K562 (cell line): ENCODE results near the gene VSTM5. TPM values are rescaled to one million over a fixed set of nuclear protein-coding genes. Genes with fewer than 3 reads are reported as not detected.

ENCODE experiments used
- ATAC-seq: fragments of 200-7000 bp; cut with Tn5 transposase; 3 replicates; pipeline ENCODE4 v1.9.1; 2020; ENCODE audit warnings: moderate library complexity
- BruUV-seq: library from RNA; stranded (reverse); fragments of 400-500 nt; replicated peaks from 2 replicates; lab custom pipeline; 2021; lab: Mats Ljungman, UMichigan
- CTCF ChIA-PET: fragments of 300-600 bp; formaldehyde crosslinking; extraction: SDS; loops from one replicate; lab custom pipeline; 2021; ENCODE audit warnings: low intra/inter-chr PET ratio; lab: Yijun Ruan, JAX
- POLR2A ChIA-PET: fragments of 300-600, 350-650 bp; sonication (Branson Sonifier 250); formaldehyde crosslinking; extraction: SDS; loops from one replicate; lab custom pipeline; 2021; ENCODE audit warnings: antibody characterized with exemption, inconsistent platforms; lab: Yijun Ruan, JAX
- DNase-seq, 4 experiments: peaks; one replicate each; pipeline versions ENCODE4 v3.0.0 to v3.0.0-alpha.2; 2011 to 2018; ENCODE audit warnings: low spot score in 3 of 4, mixed read lengths in 3 of 4; ENCODE audit errors: extremely low read depth in 1 of 4
- FAIRE-seq: peaks from 2 replicates; lab custom pipeline; 2011; peaks lifted over from hg19 to GRCh38; lab: Jason Lieb, UNC
- H2AFZ ChIP-seq: 2 replicates; pipeline ENCODE4 v1.6.0; 2011; ENCODE audit warnings: low read depth, low read length, control low read depth, inconsistent platforms
- H3K27ac ChIP-seq: fragments of 200-600 bp; 3 replicates; pipeline ENCODE4 v1.8.0; 2011; ENCODE audit warnings: low read depth, mild to moderate bottlenecking, control low read depth, inconsistent platforms, low read length, moderate library complexity, mixed read lengths; ENCODE audit errors: extremely low read depth
- H3K27me3 ChIP-seq, 2 experiments: fragments of 300-600 bp in 1 of 2; 2 replicates in 1 of 2; 3 replicates in 1 of 2; pipeline versions ENCODE4 v1.6.0 to v1.8.0; 2011; ENCODE audit warnings: inconsistent platforms in 2 of 2, low read length in 2 of 2, mild to moderate bottlenecking in 1 of 2, mixed read lengths in 1 of 2, moderate library complexity in 1 of 2; ENCODE audit not compliant: control insufficient read depth in 2 of 2, insufficient read depth in 2 of 2
- H3K36me3 ChIP-seq: fragments of 300-600 bp; 3 replicates; pipeline ENCODE4 v1.8.0; 2011; ENCODE audit warnings: mild to moderate bottlenecking, low read length, inconsistent platforms; ENCODE audit not compliant: control insufficient read depth, insufficient read depth
- H3K4me1 ChIP-seq, 2 experiments: fragments of 200-600 bp in 1 of 2; replicated peaks in 1 of 2; 2 replicates in 1 of 2; 3 replicates in 1 of 2; pipeline versions ENCODE4 v1.5.1 to v1.8.0; 2011; ENCODE audit warnings: inconsistent platforms in 2 of 2, low read length in 2 of 2, mild to moderate bottlenecking in 1 of 2, mixed read lengths in 1 of 2, moderate library complexity in 1 of 2; ENCODE audit not compliant: control insufficient read depth in 2 of 2, insufficient read depth in 2 of 2
- H3K4me2 ChIP-seq: 2 replicates; pipeline ENCODE4 v1.6.1; 2011; ENCODE audit warnings: low read length, control low read depth, inconsistent platforms, mixed read lengths; ENCODE audit not compliant: insufficient read depth
- H3K4me3 ChIP-seq: fragments of 200-600 bp; sonication (generic), shearing (Covaris generic); 2 replicates; pipeline ENCODE4 v1.5.1; 2016; ENCODE audit warnings: control low read depth, inconsistent platforms
- H3K79me2 ChIP-seq: fragments of 200-600 bp; 3 replicates; pipeline ENCODE4 v1.8.0; 2011; ENCODE audit warnings: low read length, inconsistent platforms; ENCODE audit not compliant: control insufficient read depth, insufficient read depth
- H3K9ac ChIP-seq, 2 experiments: 2 replicates each; pipeline versions ENCODE4 v1.6.0 to v1.6.1; 2011; ENCODE audit warnings: low read depth in 2 of 2, low read length in 2 of 2, control low read depth in 1 of 2, inconsistent platforms in 1 of 2, mild to moderate bottlenecking in 1 of 2, mixed read lengths in 1 of 2; ENCODE audit not compliant: insufficient read depth in 1 of 2
- H3K9me1 ChIP-seq: one replicate; pipeline ENCODE4 v1.6.0; 2011; ENCODE audit warnings: inconsistent platforms, mild to moderate bottlenecking, low read length, moderate library complexity; ENCODE audit not compliant: control insufficient read depth, insufficient read depth
- H3K9me3 ChIP-seq: replicated peaks from 2 replicates; pipeline ENCODE4 v1.5.1; 2011; ENCODE audit warnings: low read depth, low read length, inconsistent platforms; ENCODE audit not compliant: control insufficient read depth, insufficient read depth
- H4K20me1 ChIP-seq: replicated peaks from 2 replicates; pipeline ENCODE4 v1.6.1; 2011; ENCODE audit warnings: low read length, inconsistent platforms, mixed read lengths; ENCODE audit not compliant: control insufficient read depth, insufficient read depth
- DMBX1 ChIP-seq: fragments of 250-450 bp; sonication (Bioruptor Pico); IDR thresholded peaks from 2 replicates; pipeline ENCODE4 v1.8.0; 2022; ENCODE audit warnings: inconsistent platforms, mild to moderate bottlenecking, moderate library complexity, borderline replicate concordance
- ETV1 ChIP-seq: fragments of 450-650 bp; conservative IDR thresholded peaks from 2 replicates; pipeline ENCODE4 v1.6.1; 2016; ENCODE audit warnings: missing genetic modification characterization, control low read depth, low read depth, missing compliant biosample characterization
- EWSR1 ChIP-seq: fragments of 450-650 bp; IDR thresholded peaks from 2 replicates; pipeline ENCODE4 v1.6.1; 2018; ENCODE audit warnings: borderline replicate concordance, mild to moderate bottlenecking, low read depth, moderate library complexity; ENCODE audit not compliant: partially characterized antibody
- GABPA ChIP-seq: fragments of 200-800 bp; sonication (Bioruptor generic); conservative IDR thresholded peaks from 2 replicates; pipeline ENCODE4 v1.6.1; 2016; ENCODE audit warnings: low read depth, missing genetic modification characterization, missing compliant biosample characterization
- JUND ChIP-seq, 2 experiments: IDR thresholded peaks; 2 replicates in 1 of 2; 3 replicates in 1 of 2; pipeline ENCODE4 v1.6.1; 2011; ENCODE audit warnings: borderline replicate concordance in 2 of 2, low read depth in 2 of 2, low read length in 2 of 2, improper control_type of control experiment in 1 of 2, missing biosample characterization in 1 of 2, missing genetic modification characterization in 1 of 2, missing genetic modification reagents in 1 of 2
- MAFK ChIP-seq: IDR thresholded peaks from 2 replicates; pipeline ENCODE4 v1.6.1; 2011; ENCODE audit warnings: low read length, improper control_type of control experiment
- MCM3 ChIP-seq: fragments of 450-650 bp; IDR thresholded peaks from 2 replicates; pipeline ENCODE4 v1.6.1; 2016
- RAD21 ChIP-seq, 2 experiments: fragments of 250-450 bp in 1 of 2; fragments of 450-650 bp in 1 of 2; sonication (Bioruptor Pico) in 1 of 2; formaldehyde crosslinking in 1 of 2; IDR thresholded peaks in 1 of 2; conservative IDR thresholded peaks in 1 of 2; 2 replicates each; pipeline versions ENCODE4 v1.4.0 to v1.8.0; 2020 to 2022; ENCODE audit warnings: mild to moderate bottlenecking in 2 of 2, moderate library complexity in 1 of 2
- SMC3 ChIP-seq: conservative IDR thresholded peaks from 2 replicates; pipeline ENCODE4 v1.6.1; 2011; ENCODE audit warnings: low read depth, low read length, improper control_type of control experiment; ENCODE audit not compliant: insufficient read depth
- SOX6 ChIP-seq: fragments of 450-650 bp; IDR thresholded peaks from 2 replicates; pipeline ENCODE4 v1.6.1; 2014; ENCODE audit warnings: mild to moderate bottlenecking
- ZBTB2 ChIP-seq: fragments of 450-650 bp; IDR thresholded peaks from 2 replicates; pipeline ENCODE4 v1.6.1; 2016; ENCODE audit warnings: antibody characterized with exemption
- ZNF140 ChIP-seq: fragments of 250-450 bp; sonication (Bioruptor Pico); IDR thresholded peaks from 2 replicates; pipeline ENCODE4 v1.8.0; 2021; ENCODE audit warnings: moderate library complexity, mild to moderate bottlenecking, inconsistent platforms
- WGBS: fragments of 100-300 bp; shearing (Covaris generic); methylation state at CpG from one replicate; pipeline ENCODE4 v1.1.6; 2016; ENCODE audit warnings: low coverage, mixed read lengths; ENCODE audit not compliant: insufficient coverage; ENCODE audit errors: missing lambda C conversion rate; 5-methylcytosine and 5-hydroxymethylcytosine counted together
- in situ Hi-C: fragments of 300-500 bp; cut with MboI; formaldehyde crosslinking; loops from 4 replicates; pipeline ENCODE4 v1.15.0; 2018; ENCODE audit warnings: inconsistent platforms, mixed read lengths
- intact Hi-C: fragments of 100-400 bp; cut with micrococcal nuclease; formaldehyde crosslinking; loops from 2 replicates; pipeline ENCODE4 v1.14.2; 2022
- polyA plus RNA-seq, 8 experiments: library from polyadenylated mRNA; depleted of rRNA in 4 of 8; stranded (reverse) in 5 of 8; unstranded in 3 of 8; fragments of >200 nt; fragmentation: Nextera tagmentation in 2 of 8; fragmentation: Illumina TruSeq in 1 of 8; extraction: Ambion mirVana in 2 of 8; extraction: Trizol in 1 of 8; gene quantifications; 2 replicates each; pipeline versions ENCODE4 v1.2.1 to v1.2.3, GENCODE V29; 2011 to 2014; ENCODE audit warnings: inconsistent platforms in 1 of 8, missing spikeins in 1 of 8
- total RNA-seq, 7 experiments: library from RNA; depleted of rRNA in 6 of 7; stranded (reverse); fragments of >200 nt in 6 of 7; fragmentation: Illumina TruSeq in 2 of 7; extraction: Trizol in 2 of 7; gene quantifications; 2 replicates each; pipeline versions ENCODE4 v1.2.1 to v1.2.3, GENCODE V29; 2011 to 2021; ENCODE audit warnings: low replicate concordance in 1 of 7
- TF ChIP-seq, protein P1 (sequence below): fragments of 250-450 bp; sonication (Bioruptor Pico); IDR thresholded peaks from 2 replicates; pipeline ENCODE4 v1.8.0; 2021; ENCODE audit warnings: mild to moderate bottlenecking, moderate library complexity
- TF ChIP-seq, protein P2 (sequence below): IDR thresholded peaks from 2 replicates; pipeline ENCODE4 v1.6.1; 2012; ENCODE audit warnings: low read depth, low read length, improper control_type of control experiment, borderline replicate concordance

VSTM5 gene
- total and polyA plus RNA-seq, 9 of the 15 experiments (the other 6 are each of a cell fraction or from before 2014, with no cell fraction given): 0.01 TPM; not detected in 8

GRCh38 chr11:93784935-93785360 is 65.5 kb downstream of the VSTM5 start (continued):
- TF ChIP-seq JUND (IDR thresholded peaks at IDR 0.05; ENCODE audit: borderline replicate concordance, low read depth, low read length) (no peak), JUND (tag; IDR thresholded peaks at IDR 0.05; ENCODE audit: borderline replicate concordance, low read depth, low read length) (no peak), RAD21 (CRISPR knock-in tag; conservative IDR thresholded peaks at IDR 0.05 in 1 of 2, IDR thresholded peaks at IDR 0.05 in 1 of 2) (0 out of 4 replicates have a peak, but pooled peaks of 1 of the 2 experiments have one; percentile 2), MCM3 (no peak)
- TF ChIP-seq, protein P1, sequence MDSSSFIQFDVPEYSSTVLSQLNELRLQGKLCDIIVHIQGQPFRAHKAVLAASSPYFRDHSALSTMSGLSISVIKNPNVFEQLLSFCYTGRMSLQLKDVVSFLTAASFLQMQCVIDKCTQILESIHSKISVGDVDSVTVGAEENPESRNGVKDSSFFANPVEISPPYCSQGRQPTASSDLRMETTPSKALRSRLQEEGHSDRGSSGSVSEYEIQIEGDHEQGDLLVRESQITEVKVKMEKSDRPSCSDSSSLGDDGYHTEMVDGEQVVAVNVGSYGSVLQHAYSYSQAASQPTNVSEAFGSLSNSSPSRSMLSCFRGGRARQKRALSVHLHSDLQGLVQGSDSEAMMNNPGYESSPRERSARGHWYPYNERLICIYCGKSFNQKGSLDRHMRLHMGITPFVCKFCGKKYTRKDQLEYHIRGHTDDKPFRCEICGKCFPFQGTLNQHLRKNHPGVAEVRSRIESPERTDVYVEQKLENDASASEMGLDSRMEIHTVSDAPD: no peak

- in situ Hi-C loops: no loop called here
- TSS peak; percentile 56 for BruUV-seq
- Histone ChIP-seq H3K4me1 (peaks cover 4 to 14% of the 10 kb centered on the region in 2 experiments), H3K27ac (peak within 1 kb of the TSS; percentile 92), H2AFZ (peak within 1 kb of the TSS; percentile 97), H3K4me3 (peak within 1 kb of the TSS; percentile 98), H3K9me3 (no peaks in the 10 kb centered on the region), H3K9me1 (no peaks in the 10 kb centered on the region), H3K9ac (peak within 1 kb of the TSS; percentile 95 to 98), H3K27me3 (no peaks in the 10 kb centered on the region), H3K36me3 (peaks cover 34% of the 10 kb centered on the region), H3K4me2 (peak within 1 kb of the TSS; percentile 99), H4K20me1 (peaks cover 10% of the 10 kb centered on the region), H3K79me2 (peaks cover 61% of the 10 kb centered on the region)
- ChIA-PET CTCF (no interaction called here), POLR2A (interaction anchor here (0.6 to 2.2 kb wide), 15 partner anchors 11 to 431 kb away, joined by 3 to 32 read pairs (median 3); partner anchors contain the start of genes C11orf54 and TAF1D)
- WGBS: under 1% methylated on average over 45 of the region's 72 CpGs
- peak; percentile 83 to 96 (median 90) for DNase-seq
- intact Hi-C loops: loop anchor here (1.0 to 2.0 kb wide), 2 partner anchors 43 to 124 kb away; partner anchors contain the start of genes C11orf54, CEP295 and TAF1D
- FAIRE-seq: peak; percentile 96
- ATAC-seq: peak; percentile 96
- TF ChIP-seq EWSR1 (no peak), ZNF140 (no peak), ETV1 (tag) (peak; percentile 67; the same call in 1 of the 2 replicates), ZBTB2 (no peak), SOX6 (no peak), GABPA (peak; percentile 96), DMBX1 (CRISPR knock-in tag) (no peak), MAFK (no peak), SMC3 (0 out of 2 replicates have a peak, but pooled peaks have one; percentile 16)
- TF ChIP-seq, protein P2, sequence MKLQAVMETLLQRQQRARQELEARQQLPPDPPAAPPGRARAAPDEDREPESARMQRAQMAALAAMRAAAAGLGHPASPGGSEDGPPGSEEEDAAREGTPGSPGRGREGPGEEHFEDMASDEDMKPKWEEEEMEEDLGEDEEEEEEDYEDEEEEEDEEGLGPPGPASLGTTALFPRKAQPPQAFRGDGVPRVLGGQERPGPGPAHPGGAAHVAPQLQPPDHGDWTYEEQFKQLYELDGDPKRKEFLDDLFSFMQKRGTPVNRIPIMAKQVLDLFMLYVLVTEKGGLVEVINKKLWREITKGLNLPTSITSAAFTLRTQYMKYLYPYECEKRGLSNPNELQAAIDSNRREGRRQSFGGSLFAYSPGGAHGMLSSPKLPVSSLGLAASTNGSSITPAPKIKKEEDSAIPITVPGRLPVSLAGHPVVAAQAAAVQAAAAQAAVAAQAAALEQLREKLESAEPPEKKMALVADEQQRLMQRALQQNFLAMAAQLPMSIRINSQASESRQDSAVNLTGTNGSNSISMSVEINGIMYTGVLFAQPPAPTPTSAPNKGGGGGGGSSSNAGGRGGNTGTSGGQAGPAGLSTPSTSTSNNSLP: no peak
Measured at GRCh38 chr11:93784145-93784934, 66.1 kb downstream of the VSTM5 start, which contains the start of gene MED17. TSS of gene MED17 (plus strand) at chr11:93784282. CDS start at chr11:93784514, 232 bp downstream.
